Limb (tissue), 2 donors: ENCODE results near the gene CDH12.
"Not testable (repeated sequence)": the region's sequence is repeated elsewhere in the genome, so short reads cannot be mapped to it uniquely, and the experiment has no call there.

Experiments used
- DNase-seq, 2 donors: peaks; one replicate each; pipeline ENCODE4 v3.0.0-alpha.2; 2016; ENCODE audit errors: extremely low spot score in 2 of 2

Gene CDH12

DNA sequence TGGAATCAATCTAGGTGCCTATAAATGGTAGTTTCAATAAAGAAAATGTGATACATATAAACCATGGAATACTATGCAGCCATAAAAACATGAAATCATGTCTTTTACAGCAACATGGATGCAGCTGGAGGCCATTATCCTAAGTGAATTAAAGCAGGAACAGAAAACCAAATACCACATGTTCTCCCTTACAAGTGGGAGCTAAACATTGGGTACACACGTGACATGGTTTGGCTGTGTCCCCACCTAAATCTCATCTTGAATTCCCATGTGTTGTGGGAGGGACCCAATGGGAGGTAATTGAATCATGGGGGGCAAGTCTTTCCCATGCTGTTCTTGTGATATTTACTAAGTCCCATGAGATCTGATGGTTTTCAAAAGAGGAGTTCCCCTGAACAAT is 78.9 kb downstream of the CDH12 start:
- not testable (repeated sequence) for DNase-seq

GRCh38 chr5:22764736-22765135 is 88.4 kb downstream of the CDH12 start:
- no peak for DNase-seq

DNA sequence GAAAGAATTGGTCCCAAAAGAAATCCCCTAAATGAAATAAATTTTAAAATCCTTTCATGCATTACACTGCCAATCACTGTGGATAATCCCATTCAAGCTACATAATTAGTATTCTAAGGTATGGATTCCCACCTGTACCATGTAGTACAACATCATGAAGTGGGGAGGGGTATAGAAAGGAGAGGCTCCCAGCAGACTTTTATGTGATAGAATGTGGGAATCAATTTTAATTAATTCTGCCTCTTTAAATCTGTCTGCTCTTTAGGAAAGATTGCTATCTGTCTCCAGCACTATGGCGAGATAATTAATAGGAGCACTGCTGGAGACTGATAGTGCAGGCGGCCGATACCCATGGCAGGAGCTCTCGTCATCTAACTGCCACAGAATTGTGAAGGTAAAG is 95.4 kb downstream of the CDH12 start:
- no peak for DNase-seq

GRCh38 chr5:22754155-22754554 is 99.0 kb downstream of the CDH12 start:
- no peak for DNase-seq

DNA sequence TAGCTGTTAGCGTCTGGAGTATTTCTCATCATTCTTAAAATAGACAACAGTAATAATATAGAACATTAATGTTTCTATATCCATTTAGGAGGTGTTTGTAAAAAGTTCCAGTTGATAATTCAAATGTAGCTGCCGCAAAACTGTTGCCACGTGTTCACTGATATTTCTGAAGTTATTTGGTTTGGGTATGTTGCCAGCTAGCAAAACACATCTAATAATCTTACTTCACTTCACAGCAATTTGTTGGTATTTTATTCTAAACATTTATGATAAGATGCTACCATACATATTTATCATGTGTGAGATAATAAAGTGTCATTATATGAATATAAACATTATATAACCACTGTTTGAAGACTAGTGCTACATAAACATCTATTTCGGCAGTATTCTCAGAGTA is 101.6 kb downstream of the CDH12 start:
- no peak for DNase-seq

- DNase-seq = no peak
Measured at GRCh38 chr5:22736443-22737003, 116.6 kb downstream of the CDH12 start.

- no peak for DNase-seq
Measured at GRCh38 chr5:22734907-22735306, 118.2 kb downstream of the CDH12 start.

- DNase-seq = no peak
Measured at GRCh38 chr5:22728610-22729009, 124.5 kb downstream of the CDH12 start.

DNA sequence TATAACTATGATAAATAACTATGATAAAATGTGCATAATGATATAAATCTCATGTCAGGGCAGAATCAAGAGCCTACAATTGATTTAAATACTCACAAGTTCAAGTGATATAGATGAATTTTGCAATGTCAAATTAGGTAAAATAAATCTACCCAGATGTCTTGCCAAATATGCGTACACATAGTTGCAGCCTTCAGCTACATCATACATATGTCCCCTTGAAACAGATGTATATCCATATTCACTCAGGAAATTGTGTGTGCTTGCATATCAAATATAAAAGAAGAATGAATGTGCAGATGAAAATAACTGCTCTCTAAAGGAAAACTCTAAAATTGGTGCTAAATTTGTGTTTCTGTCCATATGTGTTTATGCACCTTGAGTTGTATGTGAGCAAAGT is 130.7 kb downstream of the CDH12 start:
- DNase-seq = no peak

DNA sequence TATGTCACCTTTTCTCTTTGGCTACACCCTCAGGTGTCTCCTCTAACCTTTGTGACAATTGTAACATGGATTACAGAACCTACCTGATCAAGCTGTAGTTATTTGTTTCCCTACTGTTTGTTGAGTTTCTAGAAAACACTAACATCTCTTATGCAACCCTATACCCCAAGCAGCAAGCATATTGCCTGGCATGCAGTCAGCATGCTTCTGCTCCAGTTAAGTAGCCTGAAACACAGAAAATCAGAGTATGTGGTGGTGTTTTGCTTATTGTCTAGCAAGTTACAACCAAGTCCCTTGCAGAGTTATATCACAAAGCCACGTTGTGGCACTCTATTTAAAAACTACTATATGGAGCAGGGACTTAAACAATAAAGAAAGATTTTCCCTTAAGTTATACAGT is 131.1 kb downstream of the CDH12 start:
- no peak for DNase-seq

DNA sequence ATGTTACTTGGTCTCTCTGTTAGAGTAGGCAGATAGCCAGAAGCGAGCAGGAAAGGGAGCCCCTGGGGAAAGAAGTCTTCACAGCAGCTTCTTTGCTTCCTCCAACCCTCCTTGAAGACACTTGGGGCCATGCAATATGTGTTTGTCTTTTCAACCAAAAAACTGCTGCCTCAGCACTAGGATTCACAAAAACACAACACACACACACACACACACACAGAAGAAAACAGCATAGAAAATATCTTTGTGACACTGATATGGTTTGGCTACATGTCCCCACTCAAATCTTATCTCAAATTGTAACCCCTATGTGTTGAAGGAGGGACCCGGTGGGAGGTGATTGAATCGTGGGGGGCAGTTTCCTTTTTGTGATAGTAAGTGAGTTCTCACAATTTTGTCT is 133.3 kb downstream of the CDH12 start:
- DNase-seq = no peak

DNA sequence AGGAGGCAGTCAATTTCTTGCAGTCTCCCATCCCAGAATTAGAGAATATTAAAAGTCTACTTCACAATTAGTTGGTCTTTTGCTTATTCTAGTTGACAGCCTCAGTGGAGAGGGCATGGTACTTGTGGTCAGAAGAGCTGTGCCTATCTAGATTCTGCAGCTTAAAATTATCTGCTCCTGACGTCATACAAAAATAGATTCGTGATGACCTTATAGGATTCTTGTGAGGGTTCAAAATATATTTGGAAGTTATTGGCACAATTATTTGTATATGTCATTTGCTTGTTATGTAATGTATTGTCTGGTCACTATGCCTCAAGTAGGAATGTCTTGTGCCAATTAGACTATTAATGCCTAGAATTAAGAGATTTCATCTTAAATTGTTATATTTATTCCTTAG is 142.5 kb downstream of the CDH12 start:
- DNase-seq = no peak

- DNase-seq = no peak
Measured at GRCh38 chr5:22709743-22710142, 143.4 kb downstream of the CDH12 start.

DNA sequence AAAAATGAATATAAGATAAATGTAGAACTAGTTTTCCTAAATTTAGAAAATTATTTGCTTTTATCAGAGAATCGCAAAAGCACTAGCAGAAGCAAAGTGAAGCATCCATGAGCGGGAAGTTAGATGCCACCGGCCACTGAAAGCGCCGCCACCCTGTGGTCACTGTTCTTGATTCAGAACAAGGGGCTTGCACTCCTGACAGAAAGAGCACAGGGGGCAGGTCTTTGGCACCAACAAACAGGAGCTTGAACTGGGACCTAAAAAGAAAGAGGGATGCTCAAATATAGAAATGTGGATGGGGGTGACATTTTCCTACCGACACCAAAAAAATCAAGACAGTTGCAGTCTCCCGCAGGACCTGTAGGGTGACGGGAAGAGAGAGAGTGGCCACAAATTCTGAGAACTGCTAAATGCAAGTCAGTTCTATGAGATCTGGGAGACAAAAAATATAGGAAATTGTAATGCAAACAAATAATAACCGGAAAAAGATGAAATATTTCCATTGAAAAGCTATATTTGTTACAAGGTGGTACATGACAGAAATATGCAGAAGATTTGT is 144.3 kb downstream of the CDH12 start:
- no peak for DNase-seq

- no peak for DNase-seq
Measured at GRCh38 chr5:22706901-22707300, 146.2 kb downstream of the CDH12 start.

- DNase-seq = no peak
Measured at GRCh38 chr5:22699319-22699718, 153.8 kb downstream of the CDH12 start.

- DNase-seq = no peak
Measured at GRCh38 chr5:22693121-22693520, 160.0 kb downstream of the CDH12 start.

- DNase-seq = no peak
Measured at GRCh38 chr5:22683050-22683449, 170.1 kb downstream of the CDH12 start.

- DNase-seq = no peak
Measured at GRCh38 chr5:22678886-22679285, 174.3 kb downstream of the CDH12 start.

DNA sequence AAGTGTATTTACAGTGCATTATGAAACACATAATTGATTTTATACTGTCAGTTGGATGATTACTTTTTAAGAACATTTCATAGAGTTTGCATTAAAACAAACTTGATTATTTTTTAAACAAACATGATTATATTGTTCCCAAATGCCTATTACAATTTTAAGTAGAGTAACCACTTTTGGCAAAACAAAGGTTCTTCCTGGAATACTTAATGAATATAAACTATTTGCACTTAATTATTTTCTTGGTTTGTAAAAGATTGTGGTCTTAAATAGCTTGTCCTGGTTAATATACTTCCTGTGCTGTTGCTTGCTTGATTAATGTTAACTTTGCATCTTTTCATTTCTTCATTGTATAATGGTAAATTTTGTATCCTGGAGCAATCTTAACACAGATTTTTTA is 180.0 kb downstream of the CDH12 start:
- DNase-seq = no peak

DNA sequence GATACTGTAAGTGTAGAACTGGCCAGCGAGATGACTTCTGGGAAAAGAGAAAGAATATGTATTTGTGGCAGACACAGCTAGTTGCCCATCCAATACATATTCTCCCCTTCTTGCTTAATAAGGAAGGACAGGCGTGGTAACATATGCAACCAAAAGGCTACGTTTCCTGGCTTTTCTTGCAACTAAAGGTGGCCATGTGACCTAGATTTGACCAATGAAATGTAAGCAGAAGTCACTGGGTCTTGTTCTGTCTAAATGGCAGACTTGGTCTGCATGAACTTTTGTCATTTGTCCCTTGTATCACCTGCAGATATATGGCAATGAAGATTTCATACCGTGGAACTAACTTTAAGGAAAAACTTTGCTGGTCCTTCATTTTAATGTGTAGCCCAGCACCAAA is 183.8 kb downstream of the CDH12 start:
- no peak for DNase-seq

DNA sequence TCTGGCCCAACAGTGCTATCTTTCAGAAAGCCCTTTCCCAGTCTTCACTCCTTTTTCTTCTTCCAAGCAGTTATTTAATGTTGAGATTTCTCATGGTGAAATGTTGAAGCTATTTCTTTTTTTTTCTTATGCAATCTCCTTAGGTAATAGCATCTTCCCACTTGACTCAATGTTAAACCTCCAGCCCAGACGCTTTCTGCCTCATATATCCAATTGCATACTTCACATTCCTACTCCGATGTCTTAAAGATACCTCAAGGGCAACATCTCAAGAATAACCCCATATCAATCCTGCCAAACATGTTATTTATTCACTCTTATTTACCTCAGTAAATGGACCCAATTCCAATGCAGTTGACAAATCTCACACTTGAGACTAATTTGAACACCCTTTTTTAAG is 187.3 kb downstream of the CDH12 start:
- DNase-seq = no peak

DNA sequence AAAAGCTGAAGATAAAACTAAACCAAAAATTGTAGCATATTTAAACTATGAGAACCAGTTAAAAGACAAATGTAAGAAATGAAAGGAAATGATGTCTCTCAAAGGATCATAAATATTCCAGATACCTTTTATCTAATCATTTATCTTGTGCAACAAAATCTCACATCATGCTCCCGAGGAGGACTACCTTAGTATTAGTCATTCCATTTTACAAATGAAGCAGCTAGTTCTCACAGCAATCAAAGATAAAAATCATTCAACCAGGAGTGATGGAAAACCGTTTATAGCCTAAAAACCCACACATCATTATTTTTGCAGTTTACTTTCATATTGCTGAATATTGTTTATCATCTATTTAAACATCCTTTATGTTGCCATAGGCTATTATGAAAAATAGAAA is 190.0 kb downstream of the CDH12 start:
- DNase-seq = no peak

DNA sequence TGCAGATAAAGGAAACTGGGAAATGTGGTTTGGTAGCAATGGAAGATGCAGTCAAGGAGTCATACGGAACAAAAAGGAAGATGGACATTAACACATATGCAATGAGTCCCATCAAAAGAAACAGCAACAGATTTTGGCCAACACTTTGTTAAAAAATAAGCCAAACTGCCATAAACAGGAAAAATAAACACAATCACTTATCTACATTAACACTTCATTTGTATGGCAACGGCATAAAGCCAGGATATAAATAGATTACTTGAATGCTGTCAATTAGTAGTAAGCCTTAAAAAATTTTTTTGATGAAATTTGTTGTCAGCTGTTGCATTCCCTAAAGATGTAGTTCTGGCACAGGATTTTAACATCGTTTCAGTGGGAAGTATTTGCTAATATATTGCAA is 190.8 kb downstream of the CDH12 start:
- DNase-seq = no peak
